Trophoblast cell (in vitro differentiated cells and primary cell): ENCODE results near the gene BIRC7. TPM values are rescaled to one million over a fixed set of nuclear protein-coding genes. Genes with fewer than 3 reads are reported as not detected.

Experiments used
- DNase-seq, 2 donors: peaks; one replicate each; pipeline ENCODE4 v3.0.0-alpha.2; 2016
- H2AFZ ChIP-seq: 2 replicates; pipeline ENCODE4 v1.6.1; 2013; ENCODE audit warnings: low read length, moderate library complexity, mild to moderate bottlenecking; ENCODE audit not compliant: insufficient read depth, poor library complexity
- H2AK5ac ChIP-seq: 2 replicates; pipeline ENCODE4 v1.6.1; 2013; ENCODE audit warnings: mild to moderate bottlenecking, low read length
- H2BK120ac ChIP-seq: 2 replicates; pipeline ENCODE4 v1.6.1; 2013; ENCODE audit warnings: low read length, mild to moderate bottlenecking, moderate library complexity; ENCODE audit not compliant: insufficient read depth, poor library complexity
- H2BK12ac ChIP-seq: 2 replicates; pipeline ENCODE4 v1.6.1; 2013; ENCODE audit warnings: mild to moderate bottlenecking, low read length, moderate library complexity
- H2BK5ac ChIP-seq: 2 replicates; pipeline ENCODE4 v1.6.1; 2013; ENCODE audit warnings: low read length, low read depth, moderate library complexity, mild to moderate bottlenecking; ENCODE audit not compliant: poor library complexity
- H3K14ac ChIP-seq: 2 replicates; pipeline ENCODE4 v1.6.1; 2013; ENCODE audit warnings: mild to moderate bottlenecking, low read length
- H3K18ac ChIP-seq: 2 replicates; pipeline ENCODE4 v1.6.1; 2013; ENCODE audit warnings: mild to moderate bottlenecking, low read length
- H3K23ac ChIP-seq: 2 replicates; pipeline ENCODE4 v1.6.1; 2013; ENCODE audit warnings: low read length
- H3K27ac ChIP-seq: 2 replicates; pipeline ENCODE4 v1.5.1; 2013; ENCODE audit warnings: low read depth, mild to moderate bottlenecking, inconsistent platforms, low read length, moderate library complexity
- H3K27me3 ChIP-seq: 2 replicates; pipeline ENCODE4 v1.6.1; 2013; ENCODE audit warnings: inconsistent platforms, mild to moderate bottlenecking, low read length, moderate library complexity; ENCODE audit not compliant: insufficient read depth
- H3K36me3 ChIP-seq, 2 experiments: 1 replicate in 1 of 2; 2 replicates in 1 of 2; pipeline ENCODE4 v1.6.1; 2013; ENCODE audit warnings: low read length in 2 of 2, mild to moderate bottlenecking in 2 of 2, moderate library complexity in 1 of 2; ENCODE audit not compliant: insufficient read depth in 2 of 2, control insufficient read depth in 1 of 2
- H3K4ac ChIP-seq: 2 replicates; pipeline ENCODE4 v1.6.1; 2013; ENCODE audit warnings: low read depth, mild to moderate bottlenecking, low read length, moderate library complexity
- H3K4me1 ChIP-seq, 2 experiments: 1 replicate in 1 of 2; 2 replicates in 1 of 2; pipeline ENCODE4 v1.6.1; 2013; ENCODE audit warnings: low read length in 2 of 2, mild to moderate bottlenecking in 2 of 2, moderate library complexity in 1 of 2; ENCODE audit not compliant: insufficient read depth in 2 of 2, control insufficient read depth in 1 of 2
- H3K4me2 ChIP-seq: 2 replicates; pipeline ENCODE4 v1.6.1; 2013; ENCODE audit warnings: inconsistent platforms, mild to moderate bottlenecking, low read length, moderate library complexity
- H3K4me3 ChIP-seq: 2 replicates; pipeline ENCODE4 v1.5.1; 2013; ENCODE audit warnings: mild to moderate bottlenecking, low read depth, low read length, inconsistent platforms
- H3K79me1 ChIP-seq: one replicate; pipeline ENCODE4 v1.6.1; 2013; ENCODE audit warnings: low read length
- H3K79me2 ChIP-seq: 2 replicates; pipeline ENCODE4 v1.6.1; 2013; ENCODE audit warnings: low read length, mild to moderate bottlenecking; ENCODE audit not compliant: control insufficient read depth, insufficient read depth, poor library complexity
- H3K9ac ChIP-seq: 2 replicates; pipeline ENCODE4 v1.6.1; 2013; ENCODE audit warnings: mild to moderate bottlenecking, low read length
- H3K9me3 ChIP-seq: 2 replicates; pipeline ENCODE4 v1.6.1; 2013; ENCODE audit warnings: low read depth, mild to moderate bottlenecking, control low read depth, inconsistent platforms, low read length; ENCODE audit not compliant: insufficient read depth
- H4K12ac ChIP-seq: 2 replicates; pipeline ENCODE4 v1.6.1; 2013; ENCODE audit warnings: low read depth, mild to moderate bottlenecking, low read length, moderate library complexity
- H4K8ac ChIP-seq: 2 replicates; pipeline ENCODE4 v1.6.1; 2013; ENCODE audit warnings: low read depth, mild to moderate bottlenecking, low read length, moderate library complexity
- H4K91ac ChIP-seq: one replicate; pipeline ENCODE4 v1.6.1; 2013; ENCODE audit warnings: low read depth, mild to moderate bottlenecking, low read length, moderate library complexity
- WGBS: extraction: QIAGEN DNeasy Blood & Tissue Kit; methylation state at CpG from one replicate; pipeline ENCODE4 v1.1.7; 2013; ENCODE audit warnings: missing lambda C conversion rate; ENCODE audit not compliant: insufficient read length, insufficient coverage; ENCODE audit errors: extremely low coverage; 5-methylcytosine and 5-hydroxymethylcytosine counted together
- polyA plus RNA-seq: library from polyadenylated mRNA; stranded (reverse); fragments of 200-250 nt; gene quantifications from 2 replicates; pipeline ENCODE4 v1.2.3, GENCODE V29; 2013

The BIRC7 gene, protein sequence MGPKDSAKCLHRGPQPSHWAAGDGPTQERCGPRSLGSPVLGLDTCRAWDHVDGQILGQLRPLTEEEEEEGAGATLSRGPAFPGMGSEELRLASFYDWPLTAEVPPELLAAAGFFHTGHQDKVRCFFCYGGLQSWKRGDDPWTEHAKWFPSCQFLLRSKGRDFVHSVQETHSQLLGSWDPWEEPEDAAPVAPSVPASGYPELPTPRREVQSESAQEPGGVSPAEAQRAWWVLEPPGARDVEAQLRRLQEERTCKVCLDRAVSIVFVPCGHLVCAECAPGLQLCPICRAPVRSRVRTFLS
- polyA plus RNA-seq = 12.8 and 14.9 TPM in 2 replicates

GRCh38 chr20:63235399-63235983 is at the start of gene BIRC7:
TSS of gene BIRC7 (plus strand) at chr20:63235905. CDS start at chr20:63236097, 192 bp downstream.
- H4K8ac ChIP-seq = peak within 1 kb of the TSS; percentile 69
- peaks cover 17% of the 10 kb centered on the region for H3K79me2 ChIP-seq
- H3K27me3 ChIP-seq = no peaks in the 10 kb centered on the region
- peak within 1 kb of the TSS; percentile 94 for H2BK12ac ChIP-seq
- no peaks in the 10 kb centered on the region for H3K36me3 ChIP-seq
- no peaks in the 10 kb centered on the region for H3K9me3 ChIP-seq
- H2BK120ac ChIP-seq = peak within 1 kb of the TSS; percentile 92
- peak within 1 kb of the TSS; percentile 6 for H3K4me2 ChIP-seq
- peak within 1 kb of the TSS; percentile 68 for H3K4ac ChIP-seq
- peak within 1 kb of the TSS; percentile 100 for H4K91ac ChIP-seq
- H3K27ac ChIP-seq = peak within 1 kb of the TSS; percentile 100
- H3K18ac ChIP-seq = peak within 1 kb of the TSS; percentile 83
- no peak within 1 kb of the TSS for H3K23ac ChIP-seq
- no peak within 1 kb of the TSS for H3K4me3 ChIP-seq
- peaks cover 55 to 56% of the 10 kb centered on the region in 2 experiments for H3K4me1 ChIP-seq
- H3K9ac ChIP-seq = no peak within 1 kb of the TSS
- no peak for DNase-seq
- H2AFZ ChIP-seq = peak within 1 kb of the TSS; percentile 47
- peak within 1 kb of the TSS; percentile 93 for H3K14ac ChIP-seq
- peak within 1 kb of the TSS; percentile 92 for H2AK5ac ChIP-seq
- H3K79me1 ChIP-seq = peaks cover 60% of the 10 kb centered on the region
- no CpG with 5 or more reads among the region's 17 CpGs for WGBS
- H4K12ac ChIP-seq = peak within 1 kb of the TSS; percentile 25
- H2BK5ac ChIP-seq = peak within 1 kb of the TSS; percentile 100

GRCh38 chr20:63186084-63186483 is 49.6 kb upstream of the BIRC7 start:
- Histone ChIP-seq H2BK12ac (no peak overlapping the region), H3K27ac (no peak overlapping the region), H3K4me2 (no peak overlapping the region), H2BK120ac (no peak overlapping the region), H3K36me3 (no peaks in the 10 kb centered on the region), H3K4me3 (peak overlapping the region; percentile 20), H2AK5ac (no peak overlapping the region), H3K9me3 (peaks cover 17% of the 10 kb centered on the region), H3K14ac (no peak overlapping the region), H2BK5ac (no peak overlapping the region), H3K4ac (no peak overlapping the region), H3K79me1 (no peaks in the 10 kb centered on the region), H3K23ac (no peak overlapping the region), H3K9ac (no peak overlapping the region), H3K4me1 (no peaks in the 10 kb centered on the region), H3K79me2 (no peaks in the 10 kb centered on the region), H2AFZ (no peak overlapping the region), H3K27me3 (no peaks in the 10 kb centered on the region), H3K18ac (no peak overlapping the region), H4K12ac (no peak overlapping the region), H4K91ac (no peak overlapping the region), H4K8ac (no peak overlapping the region)
- no CpG with 5 or more reads among the region's 8 CpGs for WGBS
- no peak for DNase-seq

DNA sequence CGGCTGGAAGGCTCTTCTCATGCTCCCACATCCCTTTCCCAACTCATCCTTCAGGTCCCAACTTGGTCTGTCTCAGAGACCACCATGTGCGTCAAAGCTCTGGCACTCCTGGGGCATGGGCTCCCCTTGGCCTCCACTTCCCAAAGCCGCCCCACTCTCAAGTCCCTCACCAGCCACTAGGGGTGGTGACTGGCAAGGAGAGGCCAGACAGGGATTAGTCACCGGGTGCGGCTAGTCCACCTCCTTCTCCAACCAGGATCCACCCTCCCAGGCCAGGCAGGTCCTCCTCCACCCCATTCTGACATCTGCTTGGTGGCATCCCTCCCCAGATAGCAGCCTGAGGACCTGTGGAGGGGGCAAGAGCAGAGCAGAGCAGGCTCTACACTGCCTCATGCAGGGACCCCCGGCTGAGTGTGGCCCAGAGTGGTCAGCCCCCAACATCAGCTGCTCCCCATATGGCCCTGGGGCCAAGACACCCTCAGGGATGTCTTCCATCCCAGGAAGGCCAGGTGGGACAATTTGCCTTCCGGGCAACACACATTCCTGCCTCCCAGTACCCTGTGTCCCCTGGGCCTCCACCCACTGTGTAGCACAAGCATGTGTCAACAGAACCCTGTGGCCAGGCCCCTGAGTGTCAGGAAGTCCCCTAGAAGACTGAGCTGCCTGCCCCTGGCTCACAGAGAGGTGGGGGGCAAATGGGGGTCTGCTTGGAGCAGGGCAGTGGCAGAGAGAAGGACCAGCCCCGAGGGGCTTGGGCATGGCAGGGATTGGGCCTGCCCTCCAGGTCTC is 49.0 kb upstream of the BIRC7 start:
- no peak overlapping the region for H3K27ac ChIP-seq
- H3K27me3 ChIP-seq = no peaks in the 10 kb centered on the region
- no peak overlapping the region for H3K4ac ChIP-seq
- H4K91ac ChIP-seq = no peak overlapping the region
- no peak overlapping the region for H2BK5ac ChIP-seq
- peaks cover 0 to 2% of the 10 kb centered on the region in 2 experiments for H3K36me3 ChIP-seq
- no peaks in the 10 kb centered on the region for H3K79me2 ChIP-seq
- no peak overlapping the region for H2BK12ac ChIP-seq
- no peak overlapping the region for H3K9ac ChIP-seq
- no peak overlapping the region for H2AK5ac ChIP-seq
- no peak overlapping the region for H4K8ac ChIP-seq
- H3K4me1 ChIP-seq = no peaks in the 10 kb centered on the region
- DNase-seq = peak; percentile 17 to 24
- H2AFZ ChIP-seq = no peak overlapping the region
- H3K79me1 ChIP-seq = no peaks in the 10 kb centered on the region
- H4K12ac ChIP-seq = no peak overlapping the region
- no peak overlapping the region for H3K23ac ChIP-seq
- H3K4me3 ChIP-seq = no peak overlapping the region
- H3K9me3 ChIP-seq = peaks cover 17% of the 10 kb centered on the region
- H3K4me2 ChIP-seq = no peak overlapping the region
- H3K14ac ChIP-seq = no peak overlapping the region
- WGBS = no CpG with 5 or more reads among the region's 8 CpGs
- H3K18ac ChIP-seq = no peak overlapping the region
- no peak overlapping the region for H2BK120ac ChIP-seq

GRCh38 chr20:63187338-63188158 is 48.2 kb upstream of the BIRC7 start:
- Histone ChIP-seq H3K79me2 (no peaks in the 10 kb centered on the region), H4K8ac (no peak overlapping the region)
- WGBS = no CpG with 5 or more reads among the region's 7 CpGs

More at GRCh38 chr20:63187338-63188158, 48.2 kb upstream of the BIRC7 start:
- Histone ChIP-seq H3K23ac (no peak overlapping the region), H2AFZ (no peak overlapping the region), H2BK5ac (no peak overlapping the region), H3K9me3 (peaks cover 17% of the 10 kb centered on the region), H3K9ac (no peak overlapping the region), H3K27me3 (no peaks in the 10 kb centered on the region), H4K12ac (no peak overlapping the region), H3K4ac (no peak overlapping the region), H3K27ac (no peak overlapping the region), H3K4me3 (no peak overlapping the region), H3K14ac (no peak overlapping the region), H3K79me1 (no peaks in the 10 kb centered on the region), H3K4me2 (no peak overlapping the region), H3K4me1 (no peaks in the 10 kb centered on the region), H2BK12ac (no peak overlapping the region), H3K18ac (no peak overlapping the region), H2AK5ac (no peak overlapping the region), H2BK120ac (no peak overlapping the region), H3K36me3 (peaks cover 0 to 2% of the 10 kb centered on the region in 2 experiments), H4K91ac (no peak overlapping the region)
- no peak for DNase-seq
